NCI-H1930 (cell line): ENCODE data around the gene ZG16B.
A peak's percentile ranks its signal among the peaks of the same experiment; 100 is the strongest.

Experiments used
- DNase-seq, 2 experiments: peaks; one replicate each; lab custom pipeline; 2025; lab: John Stamatoyannopoulos, UW

The ZG16B gene

GRCh38 chr16:2806286-2806685, 23.8 kb upstream of the ZG16B start:
- no peak for DNase-seq

DNA sequence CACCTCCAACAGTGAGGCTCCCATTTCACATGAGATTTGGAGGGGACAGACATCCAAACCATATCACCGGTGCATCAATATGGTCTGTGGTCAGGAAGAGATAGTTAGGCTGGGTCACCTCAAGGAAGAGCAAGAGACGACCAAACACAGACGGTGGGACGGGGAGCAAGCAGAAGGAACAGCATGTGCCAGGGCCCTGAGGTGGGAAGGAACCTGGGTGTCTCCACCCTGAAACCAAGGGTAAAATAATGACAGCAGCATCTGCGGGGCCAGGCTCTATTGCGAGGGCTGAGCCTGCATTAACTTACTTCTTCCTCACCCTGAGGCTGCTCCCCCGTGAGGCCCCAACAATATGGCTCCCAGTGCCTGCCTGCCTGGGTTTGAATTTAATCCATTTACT, 21.9 kb upstream of the ZG16B start:
- DNase-seq: no peak

DNA sequence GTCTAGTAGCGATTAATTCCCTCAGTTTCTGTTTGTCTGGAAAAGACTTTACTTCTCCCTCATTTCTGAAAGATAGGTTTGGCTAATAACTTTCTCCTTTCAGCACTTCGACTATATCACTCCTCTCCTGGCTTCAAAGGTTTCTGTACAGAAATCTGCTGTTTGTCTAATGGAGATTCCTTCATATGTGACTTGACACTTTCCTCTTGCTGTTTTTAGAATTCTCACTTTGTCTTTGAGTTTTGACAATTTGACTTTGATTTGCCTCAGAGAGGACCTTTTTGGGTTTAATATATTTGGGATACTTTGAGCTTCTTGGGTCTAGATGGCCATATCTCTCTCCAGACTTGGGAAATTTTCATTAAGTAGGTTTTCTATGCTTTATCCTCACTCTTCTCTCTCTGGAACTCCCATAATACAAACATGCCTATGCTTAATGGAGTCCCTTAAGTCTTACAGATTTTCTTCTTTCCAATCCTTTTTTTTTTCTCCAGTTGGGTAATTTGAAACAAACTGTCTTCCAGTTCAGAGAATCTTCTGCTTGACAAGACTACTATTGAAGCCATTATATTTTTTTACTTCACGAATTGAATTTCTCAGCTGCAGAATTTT, 20.8 kb upstream of the ZG16B start:
- DNase-seq: no peak

- no peak for DNase-seq
Measured at GRCh38 chr16:2810651-2811050, 19.5 kb upstream of the ZG16B start.

DNA sequence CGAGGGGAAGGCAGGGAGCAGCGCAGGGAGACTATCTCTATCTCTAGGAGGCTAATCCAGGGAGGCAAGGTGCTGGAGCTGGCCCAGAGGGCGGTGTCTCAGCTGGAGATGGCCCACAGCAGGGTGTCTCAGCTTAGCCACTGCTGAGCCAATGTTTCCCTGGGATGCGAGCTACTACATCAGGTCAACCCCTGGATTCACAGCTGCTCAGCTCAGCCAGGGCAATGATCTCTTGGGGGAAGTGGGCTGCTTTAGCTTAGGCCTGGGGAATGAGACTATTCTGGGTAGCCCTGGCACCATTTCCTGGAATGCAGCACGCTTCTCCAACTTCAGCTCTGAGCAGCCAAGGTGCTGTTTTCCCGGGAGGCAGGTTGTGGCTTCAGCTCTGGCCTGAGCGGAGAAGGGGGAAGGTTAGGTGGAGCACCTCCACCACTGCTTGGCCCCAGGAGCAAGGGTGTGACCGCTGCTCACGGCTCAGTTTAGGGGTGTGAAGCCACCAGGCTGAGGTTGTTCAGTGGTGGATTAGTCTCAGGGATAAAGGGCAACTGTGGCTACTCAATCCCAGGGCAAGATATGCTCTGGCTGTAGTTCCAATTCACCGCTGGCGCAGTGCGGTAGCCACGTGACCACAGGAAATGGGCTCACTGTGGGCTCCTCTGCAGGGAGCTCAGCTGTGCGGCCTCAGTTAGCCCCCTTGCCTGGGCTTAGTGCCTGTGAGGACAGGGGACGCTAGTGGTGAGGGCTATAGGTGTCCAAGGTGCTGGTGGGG, 18.2 kb upstream of the ZG16B start:
- no peak for DNase-seq

GRCh38 chr16:2813771-2814221, 16.3 kb upstream of the ZG16B start:
- no peak for DNase-seq

DNA sequence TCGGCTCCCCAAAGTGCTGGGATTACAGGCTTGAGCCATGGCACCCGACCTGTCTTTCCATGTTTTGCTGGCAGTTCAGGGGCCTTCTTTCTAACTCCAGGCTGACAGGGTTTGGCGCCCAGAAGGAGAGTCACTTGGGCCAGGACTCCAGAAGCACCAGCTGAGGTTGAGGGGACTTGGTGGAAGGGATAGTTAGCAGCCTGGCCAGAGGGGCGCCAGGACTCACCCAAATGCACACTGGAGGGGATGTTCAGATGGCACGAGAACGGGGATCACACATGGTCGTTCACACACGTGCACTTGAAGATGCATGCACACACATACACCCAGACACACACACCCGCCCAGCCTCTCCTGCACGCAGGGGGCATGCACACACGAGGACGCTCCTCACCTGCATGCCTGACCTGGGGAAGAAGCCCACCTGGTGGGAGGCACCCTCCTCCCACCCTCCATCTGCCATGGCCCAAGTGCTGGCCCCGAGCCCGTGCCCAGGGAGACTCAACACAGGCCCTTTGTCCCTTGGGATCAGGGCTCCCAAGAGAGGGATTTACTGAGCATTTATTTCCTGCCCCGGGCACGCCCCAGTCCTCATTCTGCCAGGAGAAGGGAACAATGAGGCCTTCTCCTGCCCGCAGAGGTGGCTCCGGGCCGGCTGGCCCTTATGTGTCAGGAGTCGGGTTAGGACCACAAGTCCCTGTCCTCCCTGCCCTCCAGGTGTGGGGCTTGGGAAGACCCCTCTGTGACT, 15.4 kb upstream of the ZG16B start:
- no peak for DNase-seq

- DNase-seq: no peak
Measured at GRCh38 chr16:2815299-2815771, 14.8 kb upstream of the ZG16B start.

DNA sequence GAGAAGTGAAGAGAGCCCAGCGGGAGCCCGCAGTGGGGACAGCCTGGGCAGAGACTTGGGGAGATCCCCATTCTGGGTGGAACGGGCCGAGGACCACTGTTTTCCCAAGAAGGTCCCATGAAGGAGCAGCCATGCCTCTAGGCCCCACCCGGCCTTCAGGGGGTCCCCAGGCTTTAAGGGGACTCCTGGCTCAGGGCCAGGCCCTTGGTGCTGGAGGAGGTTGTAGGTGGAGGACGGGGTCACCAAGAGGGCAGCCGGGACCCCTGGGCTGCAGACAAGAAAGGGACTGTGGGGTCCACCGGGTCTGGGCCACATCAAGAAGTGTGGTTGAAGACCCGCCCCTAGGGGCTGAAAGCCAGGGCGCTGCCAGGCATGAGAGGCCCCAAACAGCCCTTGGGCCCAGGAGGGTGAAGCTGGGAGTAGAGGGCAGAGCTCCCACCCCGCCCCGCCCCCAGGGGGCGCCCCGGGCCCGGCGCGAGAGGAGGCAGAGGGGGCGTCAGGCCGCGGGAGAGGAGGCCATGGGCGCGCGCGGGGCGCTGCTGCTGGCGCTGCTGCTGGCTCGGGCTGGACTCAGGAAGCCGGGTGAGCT, 13.3 kb upstream of the ZG16B start, which contains the start of gene PRSS21:
TSS of gene PRSS21 (plus strand) at position 487 of the 589 bp plus-strand sequence. CDS start at position 519, 32 bp downstream.
- DNase-seq: peak; percentile 27 to 76

DNA sequence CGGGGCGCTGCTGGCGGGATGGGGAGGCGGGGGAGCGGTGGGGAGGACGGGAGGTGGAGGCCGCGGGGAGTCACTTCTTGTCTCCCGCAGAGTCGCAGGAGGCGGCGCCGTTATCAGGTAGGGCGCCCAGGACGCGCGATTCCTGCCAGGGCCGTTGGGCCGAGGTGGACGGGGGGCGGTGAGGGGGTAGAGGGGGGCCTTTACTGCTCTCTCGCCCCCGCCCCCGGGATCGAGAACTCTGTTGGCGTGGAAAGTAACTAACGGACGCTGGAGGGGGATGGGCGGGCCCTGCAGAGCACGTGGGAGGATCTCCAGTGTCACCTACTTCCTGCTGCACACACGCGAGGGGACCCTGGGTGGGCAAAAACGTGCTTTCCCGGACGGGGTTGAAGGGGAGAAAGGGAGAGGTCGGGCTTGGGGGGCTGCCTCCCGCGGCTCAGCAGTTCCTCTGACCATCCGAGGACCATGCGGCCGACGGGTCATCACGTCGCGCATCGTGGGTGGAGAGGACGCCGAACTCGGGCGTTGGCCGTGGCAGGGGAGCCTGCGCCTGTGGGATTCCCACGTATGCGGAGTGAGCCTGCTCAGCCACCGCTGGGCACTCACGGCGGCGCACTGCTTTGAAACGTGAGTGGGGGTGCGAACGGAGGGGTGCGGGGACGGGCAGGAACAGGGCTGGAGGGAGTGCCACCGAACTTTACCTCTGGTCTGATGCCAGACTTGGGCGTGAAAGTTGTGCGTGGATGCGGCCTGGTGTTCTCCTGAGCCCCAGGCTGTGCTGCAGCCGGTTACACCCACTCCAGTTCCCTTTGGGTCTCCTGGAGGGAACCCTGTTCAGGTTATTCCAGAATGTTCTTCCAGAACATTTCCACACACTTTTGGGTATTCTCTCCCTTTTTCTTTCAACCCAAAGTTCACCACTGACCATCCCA, 12.5 kb upstream of the ZG16B start:
- no peak for DNase-seq

GRCh38 chr16:2818272-2818876, 11.7 kb upstream of the ZG16B start:
- no peak for DNase-seq

- no peak for DNase-seq
Measured at GRCh38 chr16:2819179-2819938, 10.7 kb upstream of the ZG16B start.

DNA sequence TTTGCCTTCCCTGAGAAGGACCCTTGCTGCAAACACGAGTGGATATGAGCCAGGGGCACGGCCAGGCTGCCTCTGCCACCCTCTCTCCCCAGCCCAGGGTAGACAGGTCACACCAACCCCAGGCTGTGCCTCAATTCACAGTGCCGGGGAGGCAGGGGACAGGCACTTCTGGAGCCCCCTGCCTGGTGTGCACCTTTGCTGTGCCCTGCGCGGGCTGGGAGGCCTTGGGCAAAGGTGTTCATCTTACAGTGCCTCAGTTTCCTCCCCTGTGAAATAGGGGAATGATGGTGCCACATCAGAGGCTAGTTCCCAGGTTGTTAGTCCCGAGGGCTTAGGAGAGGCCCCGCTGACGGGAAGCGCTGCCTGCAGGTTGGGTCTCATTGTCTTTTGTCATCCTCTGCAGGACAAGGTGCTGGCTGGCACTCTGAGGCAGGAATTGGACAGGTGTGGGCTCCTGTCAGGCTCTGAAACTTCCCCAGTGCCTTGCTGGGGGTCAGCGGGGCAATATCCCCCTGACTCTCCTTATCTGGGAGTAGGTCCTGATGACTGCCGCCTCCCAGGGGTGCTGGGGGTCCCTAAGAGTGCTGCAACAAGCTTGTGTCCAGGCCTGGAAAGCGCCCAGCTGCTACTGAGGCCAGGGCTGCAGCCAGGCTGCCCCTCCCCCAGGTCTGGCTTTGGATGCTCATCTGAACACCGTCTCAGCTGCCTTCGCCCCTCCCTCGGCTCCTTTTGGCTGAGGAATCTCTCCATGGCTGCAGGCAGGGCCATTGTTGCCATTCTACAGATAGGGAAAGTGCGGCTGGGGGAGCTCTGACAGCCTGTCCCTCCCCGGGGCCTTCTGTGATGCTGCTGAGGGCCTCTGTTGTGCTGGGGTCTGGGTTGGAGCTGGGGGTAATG, 9.9 kb upstream of the ZG16B start:
- DNase-seq: no peak

DNA sequence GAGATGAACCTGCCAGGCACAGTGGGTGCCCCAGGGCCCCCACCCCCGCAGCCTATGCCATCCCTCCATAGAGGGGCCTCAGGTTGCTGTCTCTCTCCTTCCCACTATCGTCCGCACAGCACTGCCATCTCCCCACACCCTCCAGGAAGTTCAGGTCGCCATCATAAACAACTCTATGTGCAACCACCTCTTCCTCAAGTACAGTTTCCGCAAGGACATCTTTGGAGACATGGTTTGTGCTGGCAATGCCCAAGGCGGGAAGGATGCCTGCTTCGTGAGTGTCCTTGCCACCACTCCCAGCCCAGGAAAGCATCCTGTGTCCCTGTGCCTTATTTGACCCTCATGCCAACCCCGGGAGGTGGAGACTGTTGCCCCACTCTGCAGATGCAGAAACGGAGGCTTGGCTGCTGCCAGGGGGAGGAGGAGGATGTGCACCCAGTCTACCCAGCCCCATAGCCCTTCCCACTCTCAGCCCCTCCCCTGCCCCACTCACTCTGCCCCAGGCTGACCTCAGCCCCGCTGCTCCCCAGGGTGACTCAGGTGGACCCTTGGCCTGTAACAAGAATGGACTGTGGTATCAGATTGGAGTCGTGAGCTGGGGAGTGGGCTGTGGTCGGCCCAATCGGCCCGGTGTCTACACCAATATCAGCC, 9.1 kb upstream of the ZG16B start:
- no peak for DNase-seq

DNA sequence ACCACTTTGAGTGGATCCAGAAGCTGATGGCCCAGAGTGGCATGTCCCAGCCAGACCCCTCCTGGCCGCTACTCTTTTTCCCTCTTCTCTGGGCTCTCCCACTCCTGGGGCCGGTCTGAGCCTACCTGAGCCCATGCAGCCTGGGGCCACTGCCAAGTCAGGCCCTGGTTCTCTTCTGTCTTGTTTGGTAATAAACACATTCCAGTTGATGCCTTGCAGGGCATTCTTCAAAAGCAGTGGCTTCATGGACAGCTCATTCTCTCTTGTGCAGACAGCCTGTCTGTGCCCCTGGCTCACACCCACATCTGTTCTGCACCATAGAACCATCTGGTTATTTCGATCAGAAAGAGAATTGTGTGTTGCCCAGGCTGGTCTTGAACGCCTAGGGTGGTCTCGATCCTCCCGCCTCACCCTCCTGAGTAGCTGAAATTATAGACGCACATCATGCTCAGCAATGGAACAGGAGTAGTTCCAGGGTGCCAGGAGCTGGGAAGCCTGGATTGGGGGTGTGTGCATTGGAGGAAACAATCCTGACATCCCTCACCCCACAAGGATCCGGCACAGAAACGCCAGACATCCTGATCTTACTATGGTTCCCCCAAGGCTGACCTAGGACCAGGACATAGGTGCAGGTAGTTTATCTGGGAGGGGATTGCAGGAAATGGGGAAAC, 8.5 kb upstream of the ZG16B start:
- no peak for DNase-seq

DNA sequence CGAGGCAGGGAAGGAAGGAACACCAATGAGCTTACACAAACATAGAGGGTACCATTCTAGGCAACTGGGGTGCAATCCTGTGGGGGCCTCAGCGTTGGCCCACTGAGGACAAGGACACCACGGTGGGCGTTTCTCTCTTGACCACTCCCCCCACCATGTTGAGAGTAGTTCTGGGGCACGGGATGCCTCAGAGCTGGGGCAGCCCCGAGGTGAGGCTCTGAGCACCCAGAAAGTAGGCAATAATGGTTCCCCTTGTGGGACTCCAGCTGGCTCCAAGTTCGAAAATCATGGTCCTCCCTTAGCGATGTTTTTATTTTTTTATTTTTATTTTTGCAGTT, 8.0 kb upstream of the ZG16B start:
- no peak for DNase-seq

GRCh38 chr16:2822496-2822895, 7.6 kb upstream of the ZG16B start:
- no peak for DNase-seq

GRCh38 chr16:2824626-2825025, 5.5 kb upstream of the ZG16B start:
- no peak for DNase-seq
